ENCODE measurements around the gene TEX26. TPM values are rescaled to one million over a fixed set of nuclear protein-coding genes. Genes with fewer than 3 reads are reported as not detected.

Gene TEX26
- total and polyA plus RNA-seq, 8 donors = 0.17 to 0.42 (median 0.34) TPM; not detected in 4

DNA sequence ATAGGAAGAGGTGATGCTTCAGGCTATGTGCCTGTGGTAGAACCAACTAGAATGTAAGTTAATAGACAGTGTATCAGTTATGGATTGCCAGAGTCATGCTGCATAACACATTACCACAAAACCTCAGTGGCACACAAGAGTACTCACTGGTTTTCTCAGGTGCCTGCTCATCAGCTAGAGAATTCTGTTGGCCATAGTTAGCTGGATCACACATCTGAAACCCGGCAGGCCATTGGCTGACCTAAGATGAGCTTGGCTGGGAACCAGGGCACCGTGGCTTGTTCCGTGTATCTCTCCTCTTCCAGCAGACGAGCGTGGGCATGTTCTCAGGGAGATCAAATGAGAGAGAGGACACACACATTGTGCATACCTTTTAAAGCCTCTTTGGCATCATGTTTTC, 76.7 kb downstream of the TEX26 start:
- Histone ChIP-seq H3K4me3 (no peak overlapping the region), H3K27me3 (no peaks in the 10 kb centered on the region), H3K4me1 (no peaks in the 10 kb centered on the region), H3K36me3 (no peaks in the 10 kb centered on the region), H3K27ac (no peak overlapping the region), H3K9me3 (no peaks in the 10 kb centered on the region)
- whole genome bisulfite sequencing, 2 donors = 65 to 76% methylated on average over 5 of the region's 5 CpGs
- ATAC-seq (no peak), DNase-seq (no peak), FAIRE-seq (no peak)
- TF ChIP-seq, protein P1, sequence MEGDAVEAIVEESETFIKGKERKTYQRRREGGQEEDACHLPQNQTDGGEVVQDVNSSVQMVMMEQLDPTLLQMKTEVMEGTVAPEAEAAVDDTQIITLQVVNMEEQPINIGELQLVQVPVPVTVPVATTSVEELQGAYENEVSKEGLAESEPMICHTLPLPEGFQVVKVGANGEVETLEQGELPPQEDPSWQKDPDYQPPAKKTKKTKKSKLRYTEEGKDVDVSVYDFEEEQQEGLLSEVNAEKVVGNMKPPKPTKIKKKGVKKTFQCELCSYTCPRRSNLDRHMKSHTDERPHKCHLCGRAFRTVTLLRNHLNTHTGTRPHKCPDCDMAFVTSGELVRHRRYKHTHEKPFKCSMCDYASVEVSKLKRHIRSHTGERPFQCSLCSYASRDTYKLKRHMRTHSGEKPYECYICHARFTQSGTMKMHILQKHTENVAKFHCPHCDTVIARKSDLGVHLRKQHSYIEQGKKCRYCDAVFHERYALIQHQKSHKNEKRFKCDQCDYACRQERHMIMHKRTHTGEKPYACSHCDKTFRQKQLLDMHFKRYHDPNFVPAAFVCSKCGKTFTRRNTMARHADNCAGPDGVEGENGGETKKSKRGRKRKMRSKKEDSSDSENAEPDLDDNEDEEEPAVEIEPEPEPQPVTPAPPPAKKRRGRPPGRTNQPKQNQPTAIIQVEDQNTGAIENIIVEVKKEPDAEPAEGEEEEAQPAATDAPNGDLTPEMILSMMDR (IDR thresholded peaks at IDR 0.05) = no peak
- intact Hi-C loops (cut with DNase I) = no loop called here

DNA sequence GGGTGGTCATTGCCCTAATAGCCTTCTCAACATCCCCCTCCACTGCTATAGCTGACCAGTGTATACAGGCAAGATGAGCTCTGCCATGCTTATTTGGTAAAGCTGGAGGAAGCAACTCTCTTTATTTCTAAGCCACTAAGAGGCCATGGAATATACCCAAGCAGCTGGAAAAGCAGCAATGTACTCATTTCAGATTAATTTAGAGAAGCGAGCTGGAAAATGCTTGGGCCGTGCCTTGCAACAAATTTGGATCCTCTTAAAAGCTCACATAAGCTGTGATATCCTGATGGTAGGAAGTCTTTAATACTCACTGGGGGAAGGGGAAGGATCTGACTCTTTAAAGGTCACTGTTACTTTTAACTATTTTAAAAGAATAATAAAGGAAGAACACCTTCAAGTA, 77.8 kb downstream of the TEX26 start:
- DNase-seq (no peak), ATAC-seq (no peak), FAIRE-seq (no peak)
- Histone ChIP-seq H3K4me1 (no peaks in the 10 kb centered on the region), H3K27ac (no peak overlapping the region), H3K4me3 (no peak overlapping the region), H3K9me3 (no peaks in the 10 kb centered on the region), H3K36me3 (no peaks in the 10 kb centered on the region), H3K27me3 (no peaks in the 10 kb centered on the region)
- WGBS, 2 donors = 84 to 95% methylated on average over 2 of the region's 2 CpGs
- TF ChIP-seq, protein P1 (IDR thresholded peaks at IDR 0.05) = no peak
- intact Hi-C loops (cut with DNase I) = no loop called here

DNA sequence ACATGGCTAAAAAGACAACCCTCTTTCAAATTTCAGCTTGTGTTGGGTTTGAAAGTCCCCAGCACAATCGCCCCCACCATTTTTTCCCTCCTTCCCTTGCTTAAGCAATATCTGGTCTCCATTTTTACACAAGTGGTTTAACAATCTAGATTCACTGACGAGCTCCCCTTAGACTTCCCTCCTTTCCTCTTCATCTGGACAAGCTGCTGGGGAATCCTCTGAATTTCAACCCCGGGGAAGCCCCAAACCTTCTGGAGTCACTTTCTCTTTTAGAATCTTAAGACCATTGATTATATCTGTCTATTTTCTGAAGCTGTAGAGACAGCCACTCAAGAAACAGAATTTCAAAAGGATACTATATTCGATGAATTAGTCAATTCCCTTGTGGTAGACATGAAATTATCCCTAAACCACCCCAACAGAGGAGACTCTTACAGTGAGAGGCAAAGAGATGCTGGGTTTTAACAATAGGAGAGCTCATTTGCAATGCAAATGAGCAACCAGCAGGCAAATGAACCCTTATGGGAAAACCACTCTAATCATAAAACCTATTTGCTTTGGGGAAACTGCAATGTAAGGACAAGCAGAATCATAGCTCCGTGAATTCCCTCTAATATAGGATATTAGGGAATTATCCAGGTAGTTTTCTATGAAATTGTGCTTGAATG, 78.9 kb downstream of the TEX26 start:
- H3K27ac ChIP-seq = no peak overlapping the region
- 51 to 60% methylated on average over 5 of the region's 5 CpGs for WGBS, 2 donors
- no peak overlapping the region for H3K4me3 ChIP-seq
- ATAC-seq (no peak), DNase-seq (no peak), FAIRE-seq (no peak)
- no peaks in the 10 kb centered on the region for H3K9me3 ChIP-seq
- TF ChIP-seq, protein P1 (IDR thresholded peaks at IDR 0.05) = no peak
- no peaks in the 10 kb centered on the region for H3K36me3 ChIP-seq
- H3K27me3 ChIP-seq = no peaks in the 10 kb centered on the region
- H3K4me1 ChIP-seq = no peaks in the 10 kb centered on the region
- intact Hi-C loops (cut with DNase I) = no loop called here

DNA sequence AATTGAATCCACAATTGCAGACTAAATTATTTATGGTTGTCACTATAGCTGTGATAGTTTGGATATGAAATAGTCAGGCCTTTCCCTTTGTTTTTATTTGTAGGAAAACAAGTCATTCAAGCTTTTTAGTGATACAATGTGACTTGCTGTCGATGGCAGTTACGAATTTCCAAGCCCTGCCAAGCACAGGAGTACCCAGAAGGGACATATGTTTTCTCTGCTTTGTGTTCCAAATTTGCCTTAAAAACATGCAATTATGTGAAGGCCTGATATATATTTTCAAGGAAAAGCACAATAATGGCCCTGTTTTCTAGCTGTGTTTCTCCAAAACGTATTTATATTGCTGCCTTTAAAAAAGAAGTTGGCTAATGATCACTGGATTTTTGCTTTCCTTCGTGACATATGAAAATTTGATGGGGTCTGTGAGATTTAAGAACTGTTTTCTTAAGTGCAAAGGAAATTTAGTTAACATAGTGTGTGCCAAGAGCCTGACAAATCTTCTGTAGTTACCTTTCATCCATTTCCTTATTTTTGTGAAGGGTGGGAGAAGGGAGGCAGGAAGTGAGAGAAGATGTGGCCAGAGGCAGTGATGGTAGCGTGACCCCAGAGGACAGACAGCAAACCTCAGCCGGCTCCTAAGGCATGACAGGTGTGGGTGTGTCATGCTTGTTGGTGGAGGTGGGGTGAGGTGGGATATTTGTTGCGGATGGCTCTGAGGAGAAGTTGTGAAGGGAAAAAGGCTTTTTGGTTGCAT, 79.6 kb downstream of the TEX26 start:
- no peaks in the 10 kb centered on the region for H3K27me3 ChIP-seq
- no peaks in the 10 kb centered on the region for H3K9me3 ChIP-seq
- no peaks in the 10 kb centered on the region for H3K4me1 ChIP-seq
- WGBS, 2 donors = 67 to 75% methylated on average over 7 of the region's 7 CpGs
- intact Hi-C loops (cut with DNase I) = no loop called here
- no peak overlapping the region for H3K4me3 ChIP-seq
- TF ChIP-seq, protein P1 (IDR thresholded peaks at IDR 0.05) = no peak
- DNase-seq (no peak), ATAC-seq (no peak), FAIRE-seq (no peak)
- no peak overlapping the region for H3K27ac ChIP-seq
- H3K36me3 ChIP-seq = no peaks in the 10 kb centered on the region

DNA sequence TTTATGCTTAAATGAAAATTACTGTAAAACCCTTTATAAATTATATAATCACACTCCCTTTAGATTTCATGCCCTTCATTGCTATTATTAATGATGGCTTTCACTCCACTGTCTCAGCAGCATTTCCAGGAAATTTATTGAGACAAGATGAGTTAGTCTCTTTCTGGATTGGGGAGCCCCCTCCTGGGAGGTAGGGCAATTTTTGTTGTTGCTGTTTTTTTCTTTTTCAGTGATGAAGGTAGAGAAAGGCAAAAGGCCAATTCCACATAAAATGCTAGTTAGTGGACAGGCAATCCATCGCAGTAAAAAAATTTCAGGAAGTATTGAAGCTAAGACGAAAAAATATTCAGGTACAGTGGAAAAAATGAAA, 80.2 kb downstream of the TEX26 start:
- 34 to 45% methylated on average over 2 of the region's 2 CpGs for WGBS, 2 donors
- H3K9me3 ChIP-seq = no peaks in the 10 kb centered on the region
- TF ChIP-seq, protein P1 (IDR thresholded peaks at IDR 0.05) = no peak
- H3K27ac ChIP-seq = no peak overlapping the region
- DNase-seq = no peak
- no peak for ATAC-seq
- intact Hi-C loops (cut with DNase I) = no loop called here
- H3K27me3 ChIP-seq = no peaks in the 10 kb centered on the region
- no peak overlapping the region for H3K4me3 ChIP-seq
- no peak for FAIRE-seq
- H3K4me1 ChIP-seq = no peaks in the 10 kb centered on the region
- no peaks in the 10 kb centered on the region for H3K36me3 ChIP-seq
